IPS-11a (cell line): ENCODE data around the gene ULK3.

Experiments
- H3K4me3 ChIP-seq: one replicate; pipeline ENCODE4 v1.5.1; 2013; ENCODE audit warnings: low read depth, low read length, control low read depth

Gene ULK3

GRCh38 chr15:74824976-74825375 lies 18.0 kb downstream of the ULK3 start:
- no peak overlapping the region for H3K4me3 ChIP-seq

GRCh38 chr15:74823324-74823723 lies 19.6 kb downstream of the ULK3 start:
- no peak overlapping the region for H3K4me3 ChIP-seq

GRCh38 chr15:74822233-74822632 lies 20.7 kb downstream of the ULK3 start:
- no peak overlapping the region for H3K4me3 ChIP-seq

- no peak overlapping the region for H3K4me3 ChIP-seq
These were observed 21.2 kb downstream of the ULK3 start for GRCh38 chr15:74821790-74822158.

GRCh38 chr15:74821091-74821789 lies 21.7 kb downstream of the ULK3 start:
- H3K4me3 ChIP-seq, result no peak overlapping the region

- H3K4me3 ChIP-seq, result no peak overlapping the region
These were observed 22.9 kb downstream of the ULK3 start for GRCh38 chr15:74820056-74820455.

GRCh38 chr15:74817370-74817737 lies 25.6 kb downstream of the ULK3 start:
- H3K4me3 ChIP-seq, result no peak overlapping the region

- H3K4me3 ChIP-seq, result no peak overlapping the region
These were observed 26.2 kb downstream of the ULK3 start for GRCh38 chr15:74816624-74817369.

- H3K4me3 ChIP-seq, result no peak overlapping the region
These were observed 27.0 kb downstream of the ULK3 start for GRCh38 chr15:74815961-74816360.

GRCh38 chr15:74815121-74815934 lies 27.6 kb downstream of the ULK3 start:
- H3K4me3 ChIP-seq, result no peak overlapping the region

GRCh38 chr15:74812533-74812932 lies 30.4 kb downstream of the ULK3 start, which contains the start of gene LMAN1L:
LMAN1L (plus strand) TSS chr15:74812835; CDS start chr15:74812855, 20 bp downstream.
- H3K4me3 ChIP-seq, result no peak within 1 kb of the TSS

- no peak overlapping the region for H3K4me3 ChIP-seq
These were observed 33.0 kb downstream of the ULK3 start for GRCh38 chr15:74809956-74810355.

GRCh38 chr15:74809242-74809641 lies 33.7 kb downstream of the ULK3 start:
- no peak overlapping the region for H3K4me3 ChIP-seq

GRCh38 chr15:74808840-74809229 lies 34.1 kb downstream of the ULK3 start:
- H3K4me3 ChIP-seq, result no peak overlapping the region

- no peak overlapping the region for H3K4me3 ChIP-seq
These were observed 34.7 kb downstream of the ULK3 start for GRCh38 chr15:74808078-74808839.

GRCh38 chr15:74807282-74807681 lies 35.7 kb downstream of the ULK3 start:
- no peak overlapping the region for H3K4me3 ChIP-seq

GRCh38 chr15:74804935-74805334 lies 38.0 kb downstream of the ULK3 start:
- H3K4me3 ChIP-seq, result no peak overlapping the region

GRCh38 chr15:74802862-74803447 lies 40.0 kb downstream of the ULK3 start:
- H3K4me3 ChIP-seq, result no peak overlapping the region

GRCh38 chr15:74802290-74802689 lies 40.7 kb downstream of the ULK3 start:
- no peak overlapping the region for H3K4me3 ChIP-seq

GRCh38 chr15:74801311-74801997 lies 41.5 kb downstream of the ULK3 start:
- no peak overlapping the region for H3K4me3 ChIP-seq
